SIG-M5 (cell line): ENCODE measurements around the gene SNRNP40.

Experiments
- DNase-seq: peaks from one replicate; lab custom pipeline; 2025; lab: John Stamatoyannopoulos, UW

The SNRNP40 gene

GRCh38 chr1:31231802-31232201 is 64.8 kb downstream of the SNRNP40 start:
- no peak for DNase-seq

DNA sequence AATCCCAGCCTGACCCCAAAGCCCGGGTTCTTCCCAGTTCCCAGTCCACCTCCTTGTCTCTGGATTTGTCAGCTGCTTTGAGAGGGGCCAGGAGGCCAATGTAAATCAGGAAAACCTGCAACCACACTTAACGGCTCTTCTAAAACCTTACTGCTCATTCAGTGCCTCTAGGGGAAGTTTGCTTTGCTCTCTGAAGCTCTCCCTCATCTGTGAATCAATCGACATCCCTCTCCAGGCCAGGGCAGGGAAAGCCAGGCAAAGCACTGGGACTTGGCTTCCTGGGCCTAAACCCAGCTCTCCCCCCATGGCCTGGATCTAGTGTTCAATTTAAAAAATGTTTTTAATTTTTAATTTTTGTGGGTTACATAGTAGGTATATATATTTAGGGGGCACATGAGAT is 66.2 kb downstream of the SNRNP40 start:
- DNase-seq = no peak

DNA sequence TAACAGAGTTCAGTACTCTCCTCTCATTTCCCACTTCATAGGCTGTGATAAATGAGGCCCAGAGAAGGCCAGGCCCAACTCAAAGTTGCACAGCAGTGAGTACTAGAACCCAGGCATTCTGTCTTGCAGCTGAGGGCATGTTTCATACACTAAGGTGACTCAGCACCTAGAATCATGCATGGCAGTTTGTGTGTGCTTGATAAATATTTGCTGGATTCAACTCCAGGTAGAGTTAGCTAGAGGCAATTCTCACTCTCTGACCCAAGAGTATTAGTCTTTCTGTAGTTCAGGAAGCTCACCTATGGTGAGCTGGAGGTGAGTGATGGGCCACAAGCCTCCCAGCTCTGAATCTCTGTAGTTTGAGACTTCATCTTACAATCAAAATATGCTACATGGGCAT is 67.6 kb downstream of the SNRNP40 start:
- DNase-seq = no peak

- DNase-seq = no peak
Observed at GRCh38 chr1:31227891-31228568, 68.6 kb downstream of the SNRNP40 start.

DNA sequence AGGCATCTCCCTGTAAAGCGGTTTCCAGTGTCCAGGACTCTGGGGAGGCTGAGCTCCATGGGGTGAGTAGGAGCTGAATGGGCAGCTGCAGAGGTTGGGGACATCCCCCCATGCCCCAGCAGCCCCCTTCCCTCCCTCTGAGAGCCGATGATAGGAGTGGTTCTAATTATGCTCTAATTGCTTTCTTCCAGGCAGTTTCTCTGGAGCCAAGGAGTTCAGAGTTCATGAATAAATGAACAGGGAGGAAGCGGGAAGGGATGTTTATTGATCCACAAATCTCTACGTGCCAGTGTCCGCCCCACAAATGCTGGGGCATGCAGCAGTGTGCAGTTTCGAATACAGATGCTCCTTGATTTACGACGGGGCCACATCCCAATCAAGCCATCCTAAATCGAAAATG is 72.5 kb downstream of the SNRNP40 start:
- no peak for DNase-seq

DNA sequence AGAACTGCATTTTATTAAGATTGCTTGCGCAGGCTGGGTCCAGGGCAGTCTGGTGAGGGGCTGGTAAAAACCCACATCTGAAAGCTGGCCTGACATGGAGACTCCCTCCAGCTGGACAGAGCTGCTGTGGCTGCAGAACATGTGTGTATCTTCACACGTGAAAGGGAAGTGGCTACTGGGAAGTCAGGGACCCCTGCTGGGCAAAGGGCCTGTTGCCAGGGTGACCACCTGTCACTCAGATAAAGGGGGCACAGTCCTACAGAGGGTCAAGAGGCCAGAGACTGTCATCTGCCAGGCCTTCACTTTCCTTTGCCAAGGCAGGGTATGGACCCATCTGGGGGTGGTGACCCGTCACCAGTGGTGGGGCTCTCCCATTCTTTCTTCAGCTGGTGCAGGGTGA is 74.4 kb downstream of the SNRNP40 start:
- no peak for DNase-seq

- DNase-seq = no peak
Observed at GRCh38 chr1:31221072-31221471, 75.5 kb downstream of the SNRNP40 start.

GRCh38 chr1:31219489-31219888 is 77.1 kb downstream of the SNRNP40 start:
- DNase-seq = no peak

DNA sequence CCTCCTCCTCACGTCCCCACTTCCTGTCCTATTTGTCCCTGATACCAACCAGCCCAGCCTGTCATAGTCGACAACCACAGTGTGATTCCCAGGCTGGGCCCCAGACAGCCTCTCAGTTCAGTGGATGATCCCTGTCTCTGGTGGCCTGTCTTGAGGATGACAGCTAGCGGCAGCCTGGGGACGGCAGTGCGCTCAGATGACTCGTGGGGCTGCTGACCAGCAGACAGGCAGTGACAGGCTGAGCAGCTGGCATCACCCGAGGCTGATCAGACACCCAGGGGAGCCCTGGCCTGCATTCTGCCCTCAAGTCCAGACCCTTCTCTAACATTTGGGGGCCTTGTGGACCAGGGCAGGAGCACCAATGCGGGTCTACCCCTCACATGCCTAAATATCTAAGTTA is 77.9 kb downstream of the SNRNP40 start:
- no peak for DNase-seq

GRCh38 chr1:31216016-31216415 is 80.6 kb downstream of the SNRNP40 start:
- no peak for DNase-seq

GRCh38 chr1:31215065-31215570 is 81.5 kb downstream of the SNRNP40 start:
- no peak for DNase-seq

DNA sequence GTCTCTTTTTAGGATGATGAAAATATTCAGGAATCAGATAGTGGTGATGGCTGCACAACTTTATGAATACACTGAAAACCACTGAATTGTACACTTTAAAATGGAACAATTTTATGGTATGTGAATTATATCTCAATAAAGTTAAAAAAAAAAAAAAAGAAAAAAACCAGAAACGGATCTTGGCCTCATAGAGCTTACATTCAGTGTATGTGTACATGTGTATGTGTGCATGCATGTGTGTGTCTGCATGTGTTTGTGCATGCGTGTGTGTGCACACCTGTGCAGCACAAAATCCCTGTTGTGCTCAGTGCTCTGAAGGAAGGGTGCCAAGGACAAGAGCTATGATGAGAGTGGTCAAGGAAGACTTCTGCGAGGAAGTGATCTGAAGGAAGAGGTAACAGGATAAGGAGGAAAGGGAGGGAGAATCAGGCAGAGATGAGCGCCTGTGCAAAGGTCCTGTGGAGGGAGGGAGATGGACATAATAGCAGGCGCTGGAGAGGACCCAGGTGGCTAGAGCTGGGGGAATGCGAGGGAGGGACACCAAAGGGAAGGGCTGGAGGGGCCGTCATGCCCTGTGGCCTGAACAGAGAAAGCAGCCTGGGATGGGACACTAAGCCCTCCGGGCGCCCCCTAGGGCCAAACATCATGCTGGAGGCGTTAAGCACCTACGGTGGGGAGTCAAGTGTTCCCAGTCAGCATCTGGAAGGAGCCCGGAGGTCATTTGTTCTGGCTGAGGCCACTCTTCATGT is 82.1 kb downstream of the SNRNP40 start:
- DNase-seq = no peak
